Heart left ventricle (tissue), 16 donors: ENCODE results near the gene LCLAT1. TPM values are rescaled to one million over a fixed set of nuclear protein-coding genes. Genes with fewer than 3 reads are reported as not detected.

Source experiments
- ATAC-seq, 4 donors: fragments of 200-7000 bp; cut with Tn5 transposase; one replicate each; pipeline ENCODE4 v1.9.1; 2020 to 2022; ENCODE audit warnings: moderate library complexity in 4 of 4, mild to moderate bottlenecking in 3 of 4, moderate number of reproducible peaks in 1 of 4
- DNase-seq, 5 donors: peaks; one replicate each; pipeline ENCODE4 v3.0.0-alpha.2; 2020
- H3K27ac ChIP-seq, 12 donors: fragments of 200-600 bp; sonication (generic) in 4 of 12; one replicate each; pipeline versions ENCODE4 v1.5.0 to v1.8.0; 2016 to 2022; ENCODE audit warnings: mild to moderate bottlenecking in 2 of 12
- H3K27me3 ChIP-seq, 9 donors: fragments of 200-600 bp; sonication (generic) in 2 of 9; one replicate each; pipeline versions ENCODE4 v1.5.1 to v1.8.0; 2016 to 2022; ENCODE audit warnings: mild to moderate bottlenecking in 3 of 9
- H3K36me3 ChIP-seq, 9 donors: fragments of 200-600 bp; sonication (generic) in 2 of 9; one replicate each; pipeline versions ENCODE4 v1.5.0 to v1.8.0; 2018 to 2022; ENCODE audit warnings: mild to moderate bottlenecking in 2 of 9
- H3K4me1 ChIP-seq, 12 donors: fragments of 200-600 bp; sonication (generic) in 4 of 12; one replicate each; pipeline versions ENCODE4 v1.5.0 to v1.8.0; 2016 to 2022; ENCODE audit warnings: mild to moderate bottlenecking in 3 of 12
- H3K4me3 ChIP-seq, 12 donors: fragments of 200-600 bp; sonication (generic) in 4 of 12; one replicate each; pipeline versions ENCODE4 v1.5.0 to v1.8.0; 2017 to 2022; ENCODE audit warnings: mild to moderate bottlenecking in 9 of 12, moderate library complexity in 4 of 12
- H3K9me3 ChIP-seq, 12 donors: fragments of 200-600 bp; sonication (generic) in 4 of 12; one replicate each; pipeline versions ENCODE4 v1.5.0 to v1.8.0; 2016 to 2022; ENCODE audit warnings: mild to moderate bottlenecking in 1 of 12
- POLR2A ChIP-seq, 2 donors: fragments of 450-650 bp; IDR thresholded peaks; one replicate each; pipeline ENCODE4 v1.6.1; 2017; ENCODE audit warnings: antibody characterized with exemption in 2 of 2, mild to moderate bottlenecking in 2 of 2, moderate library complexity in 2 of 2
- WGBS, 4 donors: extraction: QIAGEN DNeasy Blood & Tissue Kit in 2 of 4; methylation state at CpG; one replicate each; pipeline versions ENCODE4 v1.1.5 to v1.1.7; 2013 to 2018; 5-methylcytosine and 5-hydroxymethylcytosine counted together
- intact Hi-C, 10 donors: fragments of 100-400 bp; cut with DNase I; formaldehyde crosslinking; loops; one replicate each; pipeline versions ENCODE4 v1.11.1 to v1.14.2; 2022
- polyA plus RNA-seq, 2 donors: library from polyadenylated mRNA; stranded (reverse); fragments of 200-250 nt; gene quantifications; one replicate each; pipeline ENCODE4 v1.2.3, GENCODE V29; 2013
- total RNA-seq, 9 donors: library from RNA; depleted of rRNA in 2 of 9; stranded (reverse); fragments of >200 nt in 2 of 9; fragmentation: NEBNext Ultra II Directional in 3 of 9; extraction: Animal tissue kit (Norgen Biotek cat#: 25700) in 3 of 9; gene quantifications; one replicate each; pipeline versions ENCODE4 v1.1.0 to v1.2.4, GENCODE V29; 2016 to 2023
- TF ChIP-seq, protein P1 (sequence below), 12 donors: fragments of 200-600 bp; sonication (generic) in 4 of 12; IDR thresholded peaks; one replicate each; pipeline versions ENCODE4 v1.5.0 to v1.8.0; 2018 to 2022; ENCODE audit warnings: antibody characterized with exemption in 12 of 12, mild to moderate bottlenecking in 5 of 12
- donor health status: ischemic (EF 13 %, LVEDD 7.1; RV severe dilation, severe dysfunction).
- donor health status: healthy with polysubstance abuse.
- donor health status: DM: no; HTN: yes; CAD: no.
- donor health status: DM: no; HTN: no; CAD: no.
- donor health status: ischemic (EF 25% LVEDD 6.9; RV normal size, moderate dysfunction).
- donor health status: ischemic (EF 25% LVEDD 5.7; RV mildly dilated, moderate dysfunction).
- donor health status: healthy.
- donor health status: DM: yes; HTN: yes; CAD: no.
- donor health status: ischemic (EF 35%, LVEDD 5.7; RV mildly dilated, moderate dysfunction).
- donor health status: nonischemic (EF 11% LVEDD 7.7; RV severe dilation, severe dysfunction).
- donor health status: DM: yes; HTN: yes; CAD: no.
- donor health status: PGD.
- donor health status: ischemic (EF 29% LVEDD 5.4; RV normal size, mild dysfunction).
- donor health status: nonischemic (EF 23%, LVEDD 6.1; RV moderate dilation, normal function).

Gene LCLAT1
- total and polyA plus RNA-seq, 11 donors = 9.8 to 70.2 (median 43.8) TPM

DNA sequence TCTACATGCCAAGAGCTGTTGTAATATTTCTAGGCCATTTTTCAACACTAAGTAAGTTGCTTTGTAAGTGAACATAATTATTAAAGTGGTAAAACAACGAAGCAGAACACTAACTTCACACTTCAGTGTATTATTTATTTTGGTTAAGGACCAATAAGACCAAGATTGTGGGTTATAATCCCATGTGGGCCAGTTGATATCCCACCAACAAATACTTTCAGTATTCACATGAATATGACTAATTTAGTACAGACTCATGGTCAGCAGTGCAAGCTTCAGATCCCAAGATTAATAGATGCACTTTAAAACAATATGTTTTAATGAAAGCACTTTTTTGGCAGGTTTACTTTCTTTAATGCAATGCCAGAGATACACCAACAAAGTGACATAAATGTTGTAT is 154.3 kb downstream of the LCLAT1 start:
- Histone ChIP-seq H3K4me3 (no peak overlapping the region), H3K36me3 (no peaks in the 10 kb centered on the region), H3K27me3 (no peaks in the 10 kb centered on the region), H3K27ac (no peak overlapping the region), H3K4me1 (peaks cover 0 to 13% (median 3%) of the 10 kb centered on the region in 12 donors), H3K9me3 (peaks cover 0 to 28% (median 0%) of the 10 kb centered on the region in 12 donors)
- intact Hi-C loops = no loop called here
- no peak for TF ChIP-seq POLR2A (IDR thresholded peaks at IDR 0.05)
- TF ChIP-seq, protein P1, sequence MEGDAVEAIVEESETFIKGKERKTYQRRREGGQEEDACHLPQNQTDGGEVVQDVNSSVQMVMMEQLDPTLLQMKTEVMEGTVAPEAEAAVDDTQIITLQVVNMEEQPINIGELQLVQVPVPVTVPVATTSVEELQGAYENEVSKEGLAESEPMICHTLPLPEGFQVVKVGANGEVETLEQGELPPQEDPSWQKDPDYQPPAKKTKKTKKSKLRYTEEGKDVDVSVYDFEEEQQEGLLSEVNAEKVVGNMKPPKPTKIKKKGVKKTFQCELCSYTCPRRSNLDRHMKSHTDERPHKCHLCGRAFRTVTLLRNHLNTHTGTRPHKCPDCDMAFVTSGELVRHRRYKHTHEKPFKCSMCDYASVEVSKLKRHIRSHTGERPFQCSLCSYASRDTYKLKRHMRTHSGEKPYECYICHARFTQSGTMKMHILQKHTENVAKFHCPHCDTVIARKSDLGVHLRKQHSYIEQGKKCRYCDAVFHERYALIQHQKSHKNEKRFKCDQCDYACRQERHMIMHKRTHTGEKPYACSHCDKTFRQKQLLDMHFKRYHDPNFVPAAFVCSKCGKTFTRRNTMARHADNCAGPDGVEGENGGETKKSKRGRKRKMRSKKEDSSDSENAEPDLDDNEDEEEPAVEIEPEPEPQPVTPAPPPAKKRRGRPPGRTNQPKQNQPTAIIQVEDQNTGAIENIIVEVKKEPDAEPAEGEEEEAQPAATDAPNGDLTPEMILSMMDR (IDR thresholded peaks at IDR 0.05) = no peak
- WGBS, 4 donors = 59 to 72% (median 66%) methylated on average over 1 of the region's 1 CpG
- peak in 3 of 4 donors; percentile 46 to 88 (median 52) for ATAC-seq
- no peak for DNase-seq

DNA sequence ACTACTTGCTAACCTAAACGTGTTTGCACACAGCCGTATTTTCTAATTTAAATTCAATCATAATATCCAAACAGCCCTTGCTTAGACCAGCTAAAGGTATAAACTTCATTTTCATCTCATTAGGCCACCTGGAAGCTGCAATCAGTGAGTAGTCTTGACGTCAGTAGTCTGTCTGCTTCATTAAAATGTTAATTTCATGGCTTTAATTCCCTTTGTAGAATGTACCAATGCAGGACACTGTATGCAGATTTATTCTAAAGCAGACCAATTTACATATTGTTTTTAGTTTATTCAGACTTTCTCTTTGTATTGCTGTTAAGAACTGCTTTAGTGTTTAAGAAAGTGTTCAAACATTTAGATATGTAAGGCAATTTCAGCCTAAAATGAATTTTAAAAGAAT is 158.2 kb downstream of the LCLAT1 start:
- Histone ChIP-seq H3K4me3 (no peak overlapping the region), H3K27me3 (no peaks in the 10 kb centered on the region), H3K36me3 (no peaks in the 10 kb centered on the region), H3K4me1 (peaks cover 0 to 13% (median 3%) of the 10 kb centered on the region in 12 donors), H3K9me3 (peaks cover 0 to 5% (median 0%) of the 10 kb centered on the region in 12 donors), H3K27ac (no peak overlapping the region)
- DNase-seq (no peak), ATAC-seq (no peak)
- intact Hi-C loops = no loop called here
- TF ChIP-seq, protein P1 (IDR thresholded peaks at IDR 0.05) = no peak
- TF ChIP-seq POLR2A (IDR thresholded peaks at IDR 0.05) = no peak
- WGBS, 4 donors = 87 to 92% (median 90%) methylated on average over 3 of the region's 3 CpGs

DNA sequence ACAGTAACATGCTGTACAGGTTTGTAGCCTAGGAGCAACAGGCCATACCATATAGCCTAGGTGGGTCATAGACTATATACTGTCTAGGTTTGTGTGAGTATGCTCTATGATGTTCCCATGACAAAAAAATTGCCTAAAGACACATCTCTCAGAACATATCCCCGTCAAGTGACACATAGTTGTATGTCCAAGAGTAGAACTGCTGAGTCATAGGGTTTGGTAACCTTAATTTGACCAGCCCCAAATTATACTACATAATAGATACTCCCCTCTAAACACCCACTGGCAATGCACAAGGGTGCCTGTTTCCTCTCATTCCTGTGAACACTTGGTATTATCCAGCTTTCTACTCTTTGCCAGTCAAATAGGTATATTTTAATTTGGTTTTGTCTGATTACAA is 161.6 kb downstream of the LCLAT1 start:
- DNase-seq (no peak), ATAC-seq (no peak)
- H3K27ac ChIP-seq = no peak overlapping the region
- no peak overlapping the region for H3K4me3 ChIP-seq
- H3K27me3 ChIP-seq = no peaks in the 10 kb centered on the region
- peaks cover 0 to 23% (median 11%) of the 10 kb centered on the region in 12 donors for H3K4me1 ChIP-seq
- WGBS, 4 donors = 73 to 82% (median 74%) methylated on average over 1 of the region's 1 CpG
- H3K9me3 ChIP-seq = no peaks in the 10 kb centered on the region
- intact Hi-C loops = no loop called here
- TF ChIP-seq POLR2A (IDR thresholded peaks at IDR 0.05) = no peak
- TF ChIP-seq, protein P1 (IDR thresholded peaks at IDR 0.05) = no peak
- H3K36me3 ChIP-seq = no peaks in the 10 kb centered on the region

GRCh38 chr2:30611583-30611982 is 164.5 kb downstream of the LCLAT1 start:
- Histone ChIP-seq H3K36me3 (no peaks in the 10 kb centered on the region), H3K27me3 (no peaks in the 10 kb centered on the region), H3K9me3 (no peaks in the 10 kb centered on the region), H3K4me3 (no peak overlapping the region), H3K4me1 (peaks cover 0 to 38% (median 8%) of the 10 kb centered on the region in 12 donors), H3K27ac (peak overlapping the region in 10 of 12 donors; percentile 5 to 75 (median 48))
- peak; percentile 26 to 94 (median 85) for ATAC-seq
- intact Hi-C loops = loop anchor here in 1 of 10 donors (10.0 kb wide), 1 partner anchor 83 kb away; no protein-coding TSS in a partner anchor
- peak in 1 of 5 donors; percentile 38 for DNase-seq
- TF ChIP-seq POLR2A (IDR thresholded peaks at IDR 0.05) = no peak
- TF ChIP-seq, protein P1 (IDR thresholded peaks at IDR 0.05) = no peak
- WGBS, 4 donors = 49 to 63% (median 55%) methylated on average over 4 of the region's 4 CpGs
